NOMO-1 (cell line): ENCODE measurements around the gene CST9.
"Not testable (repeated sequence)": the region's sequence is repeated elsewhere in the genome, so short reads cannot be mapped to it uniquely, and the experiment has no call there.

Experiments
- DNase-seq, 2 experiments: peaks; one replicate each; lab custom pipeline; 2025; ENCODE audit not compliant: unreplicated experiment in 2 of 2; lab: John Stamatoyannopoulos, UW

Gene CST9

GRCh38 chr20:23588434-23589403 is 17.0 kb downstream of the CST9 start:
- peak in 1 of 2 experiments; percentile 46 for DNase-seq

GRCh38 chr20:23587631-23588030 is 18.1 kb downstream of the CST9 start:
- no peak for DNase-seq

- DNase-seq, result no peak
These were observed 18.8 kb downstream of the CST9 start for GRCh38 chr20:23586735-23587525.

- no peak for DNase-seq
These were observed 19.6 kb downstream of the CST9 start for GRCh38 chr20:23585808-23586734.

- DNase-seq, result no peak
These were observed 20.3 kb downstream of the CST9 start for GRCh38 chr20:23585449-23585807.

- no peak for DNase-seq
These were observed 21.1 kb downstream of the CST9 start for GRCh38 chr20:23584434-23585199.

- no peak for DNase-seq
These were observed 22.2 kb downstream of the CST9 start for GRCh38 chr20:23583526-23583925.

- no peak for DNase-seq
These were observed 23.4 kb downstream of the CST9 start for GRCh38 chr20:23582293-23582692.

- not testable (repeated sequence) for DNase-seq
These were observed 23.9 kb downstream of the CST9 start for GRCh38 chr20:23581833-23582232.

GRCh38 chr20:23574977-23575376 is 30.7 kb downstream of the CST9 start:
- DNase-seq, result no peak

- DNase-seq, result no peak
These were observed 35.4 kb downstream of the CST9 start for GRCh38 chr20:23570178-23570760.

- no peak for DNase-seq
These were observed 36.1 kb downstream of the CST9 start for GRCh38 chr20:23569570-23569969.

GRCh38 chr20:23568971-23569330 is 36.8 kb downstream of the CST9 start:
- DNase-seq, result no peak

- DNase-seq, result no peak
These were observed 37.3 kb downstream of the CST9 start, which contains the start of gene CST9L for GRCh38 chr20:23568320-23568970. Gene CST9L (minus strand): TSS chr20:23568484. CDS start chr20:23568450, 34 bp downstream.

GRCh38 chr20:23566199-23566932 is 39.4 kb downstream of the CST9 start:
- DNase-seq, result no peak

- DNase-seq, result no peak
These were observed 40.1 kb downstream of the CST9 start for GRCh38 chr20:23565503-23566045.

GRCh38 chr20:23564927-23565326 is 40.8 kb downstream of the CST9 start:
- DNase-seq, result no peak

- DNase-seq, result no peak
These were observed 42.9 kb downstream of the CST9 start for GRCh38 chr20:23562721-23563342.
